Fibroblast of lung (primary cell): ENCODE data around the gene NOB1. TPM values are rescaled to one million over a fixed set of nuclear protein-coding genes. Genes with fewer than 3 reads are reported as not detected.

Experiments used
- DNase-seq, 2 donors: peaks; one replicate each; pipeline versions ENCODE4 v3.0.0 to v3.0.0-alpha.2; 2010; ENCODE audit warnings: low read depth in 2 of 2
- H2AFZ ChIP-seq: 2 replicates; pipeline ENCODE4 v1.5.1; 2012; ENCODE audit warnings: low read length, control low read depth, inconsistent platforms
- H3K27ac ChIP-seq: 2 replicates; pipeline ENCODE4 v1.5.1; 2011; ENCODE audit warnings: low read length, control low read depth; ENCODE audit not compliant: insufficient read depth
- H3K27me3 ChIP-seq: 2 replicates; pipeline ENCODE4 v1.5.1; 2011; ENCODE audit warnings: mild to moderate bottlenecking, low read length; ENCODE audit not compliant: control insufficient read depth, insufficient read depth
- H3K36me3 ChIP-seq: 2 replicates; pipeline ENCODE4 v1.5.1; 2011; ENCODE audit warnings: low read length; ENCODE audit not compliant: control insufficient read depth, insufficient read depth
- H3K4me1 ChIP-seq: 2 replicates; pipeline ENCODE4 v1.5.1; 2011; ENCODE audit warnings: low read length; ENCODE audit not compliant: control insufficient read depth, insufficient read depth; ENCODE audit errors: extremely low read depth
- H3K4me2 ChIP-seq: 2 replicates; pipeline ENCODE4 v1.5.1; 2011; ENCODE audit warnings: low read length, control low read depth; ENCODE audit not compliant: insufficient read depth; ENCODE audit errors: extremely low read depth
- H3K4me3 ChIP-seq, 4 experiments: fragments of 200-600 bp in 1 of 4; sonication (generic) in 1 of 4; replicated peaks in 1 of 4; 2 replicates each; pipeline ENCODE4 v1.5.1; 2011 to 2016; ENCODE audit warnings: low read length in 4 of 4, low read depth in 3 of 4, mild to moderate bottlenecking in 3 of 4, control low read depth in 2 of 4, inconsistent platforms in 1 of 4, mixed read lengths in 1 of 4; ENCODE audit not compliant: insufficient read depth in 1 of 4; ENCODE audit errors: control extremely low read depth in 1 of 4
- H3K79me2 ChIP-seq: 2 replicates; pipeline ENCODE4 v1.5.1; 2012; ENCODE audit warnings: mild to moderate bottlenecking, low read length, inconsistent platforms; ENCODE audit not compliant: control insufficient read depth, insufficient read depth
- H3K9ac ChIP-seq: 2 replicates; pipeline ENCODE4 v1.5.1; 2011; ENCODE audit warnings: mild to moderate bottlenecking, low read length, control low read depth; ENCODE audit not compliant: insufficient read depth
- H3K9me3 ChIP-seq: 2 replicates; pipeline ENCODE4 v1.5.1; 2012; ENCODE audit warnings: low read depth, low read length; ENCODE audit not compliant: control insufficient read depth, insufficient read depth
- H4K20me1 ChIP-seq: 2 replicates; pipeline ENCODE4 v1.5.1; 2011; ENCODE audit warnings: low read length; ENCODE audit not compliant: control insufficient read depth, insufficient read depth; ENCODE audit errors: extremely low read depth
- EZH2 ChIP-seq: IDR thresholded peaks from 2 replicates; pipeline ENCODE4 v1.5.1; 2012; ENCODE audit warnings: low read length, control low read depth, mild to moderate bottlenecking; ENCODE audit errors: missing control alignments
- polyA plus RNA-seq, 2 donors: library from polyadenylated mRNA; depleted of rRNA in 1 of 2; stranded (reverse) in 1 of 2; unstranded in 1 of 2; fragments of >200 nt; gene quantifications; 2 replicates each; pipeline ENCODE4 v1.2.1, GENCODE V29; 2011 to 2012; ENCODE audit warnings: missing spikeins in 1 of 2
- total RNA-seq: library from RNA; depleted of rRNA; stranded (reverse); fragments of >200 nt; gene quantifications from 2 replicates; pipeline ENCODE4 v1.2.1, GENCODE V29; 2014
- TF ChIP-seq, protein P1 (sequence below), 2 donors: IDR thresholded peaks in 1 of 2; conservative IDR thresholded peaks in 1 of 2; 1 replicate in 1 of 2; 2 replicates in 1 of 2; pipeline ENCODE4 v1.5.1; 2011 to 2012; ENCODE audit warnings: low read length in 2 of 2, control low read depth in 1 of 2, inconsistent platforms in 1 of 2, low read depth in 1 of 2, mild to moderate bottlenecking in 1 of 2

NOB1 gene
- total and polyA plus RNA-seq, 2 donors (not counting 1 experiment from before 2014, with no cell fraction given), result 25.1 to 45.0 TPM

DNA sequence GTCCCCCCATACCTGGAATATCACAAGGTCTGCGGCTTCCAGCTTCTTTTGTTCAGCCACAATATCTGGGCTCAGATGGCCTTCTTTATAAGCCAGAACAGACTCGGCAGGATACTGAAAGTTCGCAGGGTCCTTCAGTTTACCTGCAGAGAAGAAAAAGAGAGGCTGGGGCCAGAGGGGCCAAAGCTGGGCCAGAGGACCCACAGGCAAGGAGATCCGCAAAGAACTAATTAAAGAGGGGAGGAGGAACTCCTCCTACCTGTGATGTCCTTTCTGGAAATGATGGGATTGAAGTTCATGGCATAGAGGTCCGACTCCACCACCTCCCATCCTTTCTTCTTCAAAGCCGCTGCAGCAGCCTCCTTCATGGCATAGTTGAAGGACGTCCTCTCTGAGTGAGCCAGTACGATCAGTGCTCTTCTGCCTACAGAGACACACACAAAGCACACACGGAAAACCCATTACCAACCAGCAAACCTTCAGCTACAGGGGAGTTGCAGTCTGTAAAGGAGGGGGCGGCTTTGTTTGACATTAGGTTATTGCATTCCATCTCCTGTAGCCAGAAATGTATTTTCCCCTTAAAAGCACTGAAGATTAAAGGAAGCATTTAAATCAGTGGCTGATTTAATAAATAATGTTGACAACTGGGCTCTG, 36.5 kb downstream of the NOB1 start:
- no peak overlapping the region for H3K4me3 ChIP-seq
- H3K27me3 ChIP-seq, result no peaks in the 10 kb centered on the region
- no peak for DNase-seq
- H3K27ac ChIP-seq, result no peak overlapping the region
- H4K20me1 ChIP-seq, result no peaks in the 10 kb centered on the region
- H3K79me2 ChIP-seq, result peaks cover 36% of the 10 kb centered on the region
- no peak overlapping the region for H3K9ac ChIP-seq
- no peaks in the 10 kb centered on the region for H3K9me3 ChIP-seq
- H2AFZ ChIP-seq, result no peak overlapping the region
- H3K36me3 ChIP-seq, result peaks cover 21% of the 10 kb centered on the region
- TF ChIP-seq EZH2, result no peak
- TF ChIP-seq, protein P1, sequence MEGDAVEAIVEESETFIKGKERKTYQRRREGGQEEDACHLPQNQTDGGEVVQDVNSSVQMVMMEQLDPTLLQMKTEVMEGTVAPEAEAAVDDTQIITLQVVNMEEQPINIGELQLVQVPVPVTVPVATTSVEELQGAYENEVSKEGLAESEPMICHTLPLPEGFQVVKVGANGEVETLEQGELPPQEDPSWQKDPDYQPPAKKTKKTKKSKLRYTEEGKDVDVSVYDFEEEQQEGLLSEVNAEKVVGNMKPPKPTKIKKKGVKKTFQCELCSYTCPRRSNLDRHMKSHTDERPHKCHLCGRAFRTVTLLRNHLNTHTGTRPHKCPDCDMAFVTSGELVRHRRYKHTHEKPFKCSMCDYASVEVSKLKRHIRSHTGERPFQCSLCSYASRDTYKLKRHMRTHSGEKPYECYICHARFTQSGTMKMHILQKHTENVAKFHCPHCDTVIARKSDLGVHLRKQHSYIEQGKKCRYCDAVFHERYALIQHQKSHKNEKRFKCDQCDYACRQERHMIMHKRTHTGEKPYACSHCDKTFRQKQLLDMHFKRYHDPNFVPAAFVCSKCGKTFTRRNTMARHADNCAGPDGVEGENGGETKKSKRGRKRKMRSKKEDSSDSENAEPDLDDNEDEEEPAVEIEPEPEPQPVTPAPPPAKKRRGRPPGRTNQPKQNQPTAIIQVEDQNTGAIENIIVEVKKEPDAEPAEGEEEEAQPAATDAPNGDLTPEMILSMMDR (conservative IDR thresholded peaks at IDR 0.05 in 1 of 2, IDR thresholded peaks at IDR 0.05 in 1 of 2; ENCODE audit: low read depth in 1 of 2, low read length in 2 of 2), result no peak
- no peak overlapping the region for H3K4me2 ChIP-seq
- no peaks in the 10 kb centered on the region for H3K4me1 ChIP-seq

- H3K9me3 ChIP-seq, result no peaks in the 10 kb centered on the region
- TF ChIP-seq EZH2, result no peak
- TF ChIP-seq, protein P1 (conservative IDR thresholded peaks at IDR 0.05 in 1 of 2, IDR thresholded peaks at IDR 0.05 in 1 of 2; ENCODE audit: low read depth in 1 of 2, low read length in 2 of 2), result no peak
- H4K20me1 ChIP-seq, result no peaks in the 10 kb centered on the region
- H3K9ac ChIP-seq, result no peak overlapping the region
- peaks cover 24% of the 10 kb centered on the region for H3K36me3 ChIP-seq
- no peak overlapping the region for H2AFZ ChIP-seq
- H3K4me1 ChIP-seq, result no peaks in the 10 kb centered on the region
- peaks cover 25% of the 10 kb centered on the region for H3K79me2 ChIP-seq
- no peaks in the 10 kb centered on the region for H3K27me3 ChIP-seq
- H3K4me2 ChIP-seq, result no peak overlapping the region
- no peak overlapping the region for H3K4me3 ChIP-seq
- no peak for DNase-seq
- H3K27ac ChIP-seq, result no peak overlapping the region
These were observed 37.7 kb downstream of the NOB1 start for GRCh38 chr16:69717066-69717465.

DNA sequence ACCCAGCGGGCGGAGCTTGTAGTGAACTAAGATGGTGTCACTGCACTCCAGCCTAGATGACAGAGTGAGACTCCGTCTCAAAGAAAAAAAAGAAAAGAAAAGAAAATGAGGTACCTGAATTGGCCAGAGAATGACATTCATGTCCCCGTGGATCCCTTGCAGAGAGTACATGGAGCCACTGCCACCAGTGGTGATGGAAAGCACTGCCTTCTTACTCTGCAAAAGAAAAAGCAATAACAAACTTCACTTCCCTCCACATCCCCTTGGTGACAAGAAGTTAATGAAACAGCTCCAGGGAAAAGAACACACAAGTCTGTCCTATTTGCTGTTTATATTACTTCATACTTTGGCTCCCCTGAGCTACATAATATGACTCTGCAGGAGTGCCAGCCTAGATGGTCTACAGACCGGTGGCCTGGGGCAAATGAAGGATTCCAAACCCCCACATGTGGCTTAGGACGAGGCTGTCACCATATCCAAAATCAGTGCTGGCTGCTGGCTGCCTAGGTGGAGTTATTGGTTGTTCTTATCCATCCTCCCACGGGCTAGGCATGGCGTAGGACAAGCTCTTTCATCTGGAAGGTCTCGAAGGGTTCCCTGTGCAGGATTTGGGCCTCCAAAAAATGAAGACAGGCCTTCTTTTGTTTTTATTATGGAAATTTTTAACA, 41.7 kb downstream of the NOB1 start:
- Histone ChIP-seq H3K4me3 (no peak overlapping the region), H3K9ac (no peak overlapping the region), H3K9me3 (no peaks in the 10 kb centered on the region), H3K4me1 (no peaks in the 10 kb centered on the region), H3K36me3 (peaks cover 24% of the 10 kb centered on the region), H3K27ac (no peak overlapping the region), H2AFZ (no peak overlapping the region), H3K27me3 (no peaks in the 10 kb centered on the region), H4K20me1 (no peaks in the 10 kb centered on the region), H3K79me2 (no peaks in the 10 kb centered on the region), H3K4me2 (no peak overlapping the region)
- TF ChIP-seq, protein P1 (conservative IDR thresholded peaks at IDR 0.05 in 1 of 2, IDR thresholded peaks at IDR 0.05 in 1 of 2; ENCODE audit: low read depth in 1 of 2, low read length in 2 of 2), result no peak
- TF ChIP-seq EZH2, result no peak
- no peak for DNase-seq
